Measurements from ENCODE around the gene RTTN. TPM values are rescaled to one million over a fixed set of nuclear protein-coding genes. Genes with fewer than 3 reads are reported as not detected.

Gene RTTN
- total and polyA plus RNA-seq, 9 of the 15 experiments (the other 6 are each of a cell fraction or from before 2014, with no cell fraction given) = 3.1 to 18.3 (median 10.6) TPM

- in situ Hi-C loops (cut with MboI) (no loop called here), intact Hi-C loops (cut with micrococcal nuclease) (no loop called here)
- 13% methylated on average over 1 of the region's 1 CpG for WGBS (ENCODE audit: insufficient coverage, low coverage, missing lambda C conversion rate)
- Histone ChIP-seq H3K9me1 (ENCODE audit: control insufficient read depth, insufficient read depth, low read length) (no peaks in the 10 kb centered on the region), H3K4me3 (no peak overlapping the region), H3K36me3 (ENCODE audit: control insufficient read depth, insufficient read depth, low read length) (peaks cover 2% of the 10 kb centered on the region; the same call in 1 of the 3 replicates), H3K27me3 (ENCODE audit: control insufficient read depth in 2 of 2, insufficient read depth in 2 of 2, low read length in 2 of 2) (no peaks in the 10 kb centered on the region), H4K20me1 (replicated peaks; ENCODE audit: control insufficient read depth, insufficient read depth, low read length) (no peaks in the 10 kb centered on the region), H3K79me2 (ENCODE audit: control insufficient read depth, insufficient read depth, low read length) (no peaks in the 10 kb centered on the region), H3K4me2 (ENCODE audit: insufficient read depth, low read length) (no peak overlapping the region), H3K27ac (ENCODE audit: extremely low read depth, low read depth, low read length) (no peak overlapping the region), H2AFZ (ENCODE audit: low read depth, low read length) (no peak overlapping the region), H3K9me3 (replicated peaks; ENCODE audit: control insufficient read depth, insufficient read depth, low read depth, low read length) (no peaks in the 10 kb centered on the region), H3K9ac (ENCODE audit: insufficient read depth in 1 of 2, low read depth in 2 of 2, low read length in 2 of 2) (no peak overlapping the region), H3K4me1 (replicated peaks in 1 of 2; ENCODE audit: control insufficient read depth in 2 of 2, insufficient read depth in 2 of 2, low read length in 2 of 2) (no peaks in the 10 kb centered on the region)
- TF ChIP-seq JUND (IDR thresholded peaks at IDR 0.05; ENCODE audit: borderline replicate concordance, low read depth, low read length) (no peak), JUND (tag; IDR thresholded peaks at IDR 0.05; ENCODE audit: borderline replicate concordance, low read depth, low read length) (no peak), STAG1 (CRISPR knock-in tag; IDR thresholded peaks at IDR 0.05; ENCODE audit: borderline replicate concordance) (no peak), POLR2G (IDR thresholded peaks at IDR 0.05; ENCODE audit: low read depth, low read length) (no peak), RNF2 (IDR thresholded peaks at IDR 0.05) (no peak), MITF (IDR thresholded peaks at IDR 0.05) (no peak), CGGBP1 (CRISPR knock-in tag; IDR thresholded peaks at IDR 0.05) (no peak), ATF7 (IDR thresholded peaks at IDR 0.05) (no peak), YBX1 (IDR thresholded peaks at IDR 0.05) (no peak), ZNF707 (CRISPR knock-in tag; conservative IDR thresholded peaks at IDR 0.05) (no peak), PTBP1 (IDR thresholded peaks at IDR 0.05; ENCODE audit: low read depth, low read length) (no peak), ERF (CRISPR knock-in tag; IDR thresholded peaks at IDR 0.05) (no peak), ZNF354B (CRISPR knock-in tag; IDR thresholded peaks at IDR 0.05) (no peak), FOXJ3 (CRISPR knock-in tag; IDR thresholded peaks at IDR 0.05) (no peak), TAL1 (IDR thresholded peaks at IDR 0.05) (no peak), ZNF444 (CRISPR knock-in tag; IDR thresholded peaks at IDR 0.05) (no peak)
- TF ChIP-seq, protein P1, sequence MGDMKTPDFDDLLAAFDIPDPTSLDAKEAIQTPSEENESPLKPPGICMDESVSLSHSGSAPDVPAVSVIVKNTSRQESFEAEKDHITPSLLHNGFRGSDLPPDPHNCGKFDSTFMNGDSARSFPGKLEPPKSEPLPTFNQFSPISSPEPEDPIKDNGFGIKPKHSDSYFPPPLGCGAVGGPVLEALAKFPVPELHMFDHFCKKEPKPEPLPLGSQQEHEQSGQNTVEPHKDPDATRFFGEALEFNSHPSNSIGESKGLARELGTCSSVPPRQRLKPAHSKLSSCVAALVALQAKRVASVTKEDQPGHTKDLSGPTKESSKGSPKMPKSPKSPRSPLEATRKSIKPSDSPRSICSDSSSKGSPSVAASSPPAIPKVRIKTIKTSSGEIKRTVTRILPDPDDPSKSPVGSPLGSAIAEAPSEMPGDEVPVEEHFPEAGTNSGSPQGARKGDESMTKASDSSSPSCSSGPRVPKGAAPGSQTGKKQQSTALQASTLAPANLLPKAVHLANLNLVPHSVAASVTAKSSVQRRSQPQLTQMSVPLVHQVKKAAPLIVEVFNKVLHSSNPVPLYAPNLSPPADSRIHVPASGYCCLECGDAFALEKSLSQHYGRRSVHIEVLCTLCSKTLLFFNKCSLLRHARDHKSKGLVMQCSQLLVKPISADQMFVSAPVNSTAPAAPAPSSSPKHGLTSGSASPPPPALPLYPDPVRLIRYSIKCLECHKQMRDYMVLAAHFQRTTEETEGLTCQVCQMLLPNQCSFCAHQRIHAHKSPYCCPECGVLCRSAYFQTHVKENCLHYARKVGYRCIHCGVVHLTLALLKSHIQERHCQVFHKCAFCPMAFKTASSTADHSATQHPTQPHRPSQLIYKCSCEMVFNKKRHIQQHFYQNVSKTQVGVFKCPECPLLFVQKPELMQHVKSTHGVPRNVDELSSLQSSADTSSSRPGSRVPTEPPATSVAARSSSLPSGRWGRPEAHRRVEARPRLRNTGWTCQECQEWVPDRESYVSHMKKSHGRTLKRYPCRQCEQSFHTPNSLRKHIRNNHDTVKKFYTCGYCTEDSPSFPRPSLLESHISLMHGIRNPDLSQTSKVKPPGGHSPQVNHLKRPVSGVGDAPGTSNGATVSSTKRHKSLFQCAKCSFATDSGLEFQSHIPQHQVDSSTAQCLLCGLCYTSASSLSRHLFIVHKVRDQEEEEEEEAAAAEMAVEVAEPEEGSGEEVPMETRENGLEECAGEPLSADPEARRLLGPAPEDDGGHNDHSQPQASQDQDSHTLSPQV (IDR thresholded peaks at IDR 0.05) = no peak
- no peak for ATAC-seq
- ChIA-PET POLR2A (interaction anchor here (0.6 to 0.9 kb wide), 2 partner anchors 13 to 21 kb away, joined by 3 read pairs; no protein-coding TSS in a partner anchor), CTCF (ENCODE audit: low intra/inter-chr PET ratio) (no interaction called here)
- BruUV-seq (replicated peaks) = no TSS peak
- no peak for FAIRE-seq
- DNase-seq (ENCODE audit: extremely low read depth in 1 of 4, low spot score in 3 of 4) = no peak
These were observed 158.7 kb downstream of the RTTN start for GRCh38 chr18:70046796-70047195.
